NCI-H1436 treated with DMSO at 0.1 percent for 48 hours (cell line): ENCODE results near the gene VPS13A.

Source experiments
- DNase-seq: peaks from one replicate; lab custom pipeline; 2025; lab: John Stamatoyannopoulos, UW

Gene VPS13A

GRCh38 chr9:77460938-77461337, 283.6 kb downstream of the VPS13A start:
- DNase-seq, result no peak

GRCh38 chr9:77462066-77462465, 284.7 kb downstream of the VPS13A start:
- DNase-seq, result no peak

GRCh38 chr9:77463151-77463550, 285.8 kb downstream of the VPS13A start:
- no peak for DNase-seq

- no peak for DNase-seq
Observed at GRCh38 chr9:77464661-77465060, 287.3 kb downstream of the VPS13A start.

- no peak for DNase-seq
Observed at GRCh38 chr9:77469515-77470231, 292.3 kb downstream of the VPS13A start.
